Lower leg skin (tissue), 4 donors: ENCODE measurements around the gene FAM229A. TPM values are rescaled to one million over a fixed set of nuclear protein-coding genes. Genes with fewer than 3 reads are reported as not detected.

Source experiments
- DNase-seq, 2 donors: peaks; one replicate each; pipeline ENCODE4 v3.0.0-alpha.2; 2019; ENCODE audit warnings: low spot score in 2 of 2
- H3K4me3 ChIP-seq: fragments of 200-600 bp; sonication (generic); 2 replicates; pipeline ENCODE4 v1.5.1; 2017; ENCODE audit warnings: mild to moderate bottlenecking, low read depth; ENCODE audit not compliant: poor library complexity, severe bottlenecking
- CTCF ChIP-seq, 3 donors: fragments of 450-650 bp; IDR thresholded peaks; one replicate each; pipeline ENCODE4 v1.5.1; 2016; ENCODE audit warnings: antibody characterized with exemption in 3 of 3, mild to moderate bottlenecking in 3 of 3, moderate library complexity in 2 of 3
- POLR2A ChIP-seq, 2 donors: fragments of 450-650 bp; IDR thresholded peaks; one replicate each; pipeline ENCODE4 v1.6.1; 2016 to 2017; ENCODE audit warnings: antibody characterized with exemption in 2 of 2, mild to moderate bottlenecking in 1 of 2, moderate library complexity in 1 of 2
- WGBS, 2 donors: methylation state at CpG; one replicate each; pipeline ENCODE4 v1.1.5; 2018; 5-methylcytosine and 5-hydroxymethylcytosine counted together
- intact Hi-C: fragments of 100-400 bp; cut with DNase I; formaldehyde crosslinking; loops from one replicate; pipeline ENCODE4 v1.15.0; 2023; ENCODE audit warnings: low total_unique reads
- total RNA-seq, 4 donors: library from RNA; depleted of rRNA; stranded (reverse); fragments of >200 nt; gene quantifications; one replicate each; pipeline ENCODE4 v1.1.0, GENCODE V29; 2016

FAM229A gene
- total RNA-seq, 4 donors from 2014 or later = 7.2 to 20.1 (median 8.7) TPM

- DNase-seq = no peak
- intact Hi-C loops = no loop called here
- H3K4me3 ChIP-seq = no peak overlapping the region
- WGBS, 2 donors = 67 to 84% methylated on average over 9 of the region's 9 CpGs
- no peak for TF ChIP-seq POLR2A (IDR thresholded peaks at IDR 0.05)
These were observed 27.9 kb downstream of the FAM229A start for GRCh38 chr1:32334274-32334861.

- DNase-seq = no peak
- intact Hi-C loops = no loop called here
- WGBS, 2 donors = 80 to 81% methylated on average over 3 of the region's 3 CpGs
- no peak overlapping the region for H3K4me3 ChIP-seq
- TF ChIP-seq POLR2A (IDR thresholded peaks at IDR 0.05) (no peak), CTCF (IDR thresholded peaks at IDR 0.05) (no peak)
These were observed 28.9 kb downstream of the FAM229A start for GRCh38 chr1:32333251-32333963.

- TF ChIP-seq POLR2A (IDR thresholded peaks at IDR 0.05) = no peak
- TF ChIP-seq CTCF (IDR thresholded peaks at IDR 0.05) = no peak
- no peak for DNase-seq
- H3K4me3 ChIP-seq = no peak overlapping the region
- 57 to 67% methylated on average over 3 of the region's 3 CpGs for WGBS, 2 donors
- intact Hi-C loops = no loop called here
These were observed 29.8 kb downstream of the FAM229A start for GRCh38 chr1:32332290-32333079.

- WGBS, 2 donors = 84 to 85% methylated on average over 12 of the region's 12 CpGs
- DNase-seq = no peak
- intact Hi-C loops = no loop called here
- TF ChIP-seq CTCF (IDR thresholded peaks at IDR 0.05) (no peak), POLR2A (IDR thresholded peaks at IDR 0.05) (no peak)
- H3K4me3 ChIP-seq = no peak overlapping the region
These were observed 30.7 kb downstream of the FAM229A start for GRCh38 chr1:32331549-32331948.

- DNase-seq = no peak
- intact Hi-C loops = no loop called here
- no peak overlapping the region for H3K4me3 ChIP-seq
- 93 to 95% methylated on average over 12 of the region's 12 CpGs for WGBS, 2 donors
- TF ChIP-seq POLR2A (IDR thresholded peaks at IDR 0.05) (no peak), CTCF (IDR thresholded peaks at IDR 0.05) (no peak)
These were observed 31.6 kb downstream of the FAM229A start for GRCh38 chr1:32330558-32331151.
